Measurements from ENCODE around the gene BMP6.

The BMP6 gene

DNA sequence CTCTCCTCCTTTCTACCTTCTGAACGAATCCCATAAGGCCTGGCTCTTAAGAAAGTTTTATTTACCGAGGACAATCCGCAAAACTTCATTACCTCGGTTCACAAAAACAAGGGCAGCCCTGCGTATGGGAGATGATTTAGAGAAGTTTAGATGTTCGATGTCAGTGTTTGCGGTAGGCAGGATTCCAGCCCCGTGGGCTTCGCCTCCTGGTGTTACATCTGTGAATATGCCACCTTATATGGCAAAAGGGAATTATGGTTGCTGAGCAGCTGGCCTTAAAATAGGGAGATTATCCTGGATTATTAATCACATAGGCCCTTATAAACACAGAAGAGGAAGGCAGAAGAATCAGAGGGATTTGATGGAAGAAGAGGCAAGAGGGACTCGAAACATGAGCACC lies 21.1 kb downstream of the BMP6 start:
- no peak for DNase-seq

DNA sequence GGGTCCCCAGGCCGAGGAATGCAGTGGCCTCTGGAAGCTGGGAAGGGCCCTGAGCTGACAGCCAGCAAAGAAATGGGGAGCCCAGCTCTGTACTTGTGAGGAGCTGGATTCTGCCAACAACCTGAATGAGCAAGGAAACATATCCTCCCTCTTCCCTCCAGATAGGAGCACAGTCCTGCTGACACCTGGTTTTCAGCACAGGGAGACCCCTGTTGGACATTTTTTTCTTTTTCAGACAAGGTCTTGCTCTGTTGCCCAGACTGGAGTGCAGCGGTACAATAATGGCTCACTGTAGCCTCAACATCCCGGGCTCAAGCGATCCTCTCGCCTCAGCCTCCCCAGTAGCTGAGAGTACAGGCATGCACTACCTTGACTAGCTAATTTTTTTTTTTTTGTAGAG lies 21.5 kb downstream of the BMP6 start:
- DNase-seq, result no peak

- no peak for DNase-seq
These were observed 22.1 kb downstream of the BMP6 start for GRCh38 chr6:7747901-7748504.

DNA sequence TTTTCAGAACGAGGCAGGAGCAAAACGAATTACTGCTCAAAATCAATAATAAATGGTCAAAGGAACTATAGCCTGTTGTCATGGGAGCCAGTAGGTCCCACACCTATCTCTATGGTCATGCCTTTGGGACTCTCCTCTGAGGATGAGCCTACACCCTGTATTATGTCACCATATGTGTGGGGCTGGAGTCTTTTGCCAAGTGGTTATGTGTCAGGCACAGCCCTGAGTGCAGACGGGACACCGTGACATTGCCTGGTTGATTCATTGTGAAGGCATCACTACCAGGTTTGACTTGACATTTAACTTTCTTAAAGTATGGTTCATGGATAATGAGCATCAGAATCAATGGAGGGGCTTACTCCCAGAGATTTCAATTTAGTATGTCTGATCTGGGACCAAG lies 23.6 kb downstream of the BMP6 start:
- DNase-seq, result no peak

GRCh38 chr6:7750197-7750596 lies 24.3 kb downstream of the BMP6 start:
- DNase-seq, result no peak

- DNase-seq, result no peak
These were observed 32.6 kb downstream of the BMP6 start for GRCh38 chr6:7758456-7758855.

- DNase-seq, result no peak
These were observed 33.4 kb downstream of the BMP6 start for GRCh38 chr6:7759320-7759719.

GRCh38 chr6:7761051-7761450 lies 35.2 kb downstream of the BMP6 start:
- DNase-seq, result no peak

DNA sequence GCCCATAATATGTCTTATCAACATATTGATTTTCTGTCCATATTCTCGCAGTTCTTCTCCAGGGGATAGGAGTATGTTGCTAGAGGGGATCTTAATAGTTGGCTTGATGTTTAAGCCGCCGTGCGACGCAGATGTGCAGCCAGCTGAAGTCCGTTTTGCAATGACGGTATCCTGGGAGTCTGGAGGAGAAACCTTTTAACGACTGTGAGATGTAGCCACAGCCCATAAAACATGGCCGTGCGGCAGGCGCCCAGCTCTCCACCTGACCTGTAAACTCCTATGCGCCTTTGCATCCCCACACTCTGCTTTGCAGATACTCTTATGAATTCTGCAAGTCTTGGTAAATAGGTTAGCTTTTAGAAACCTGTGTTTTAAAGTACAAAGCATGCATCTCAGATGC lies 36.9 kb downstream of the BMP6 start:
- no peak for DNase-seq

DNA sequence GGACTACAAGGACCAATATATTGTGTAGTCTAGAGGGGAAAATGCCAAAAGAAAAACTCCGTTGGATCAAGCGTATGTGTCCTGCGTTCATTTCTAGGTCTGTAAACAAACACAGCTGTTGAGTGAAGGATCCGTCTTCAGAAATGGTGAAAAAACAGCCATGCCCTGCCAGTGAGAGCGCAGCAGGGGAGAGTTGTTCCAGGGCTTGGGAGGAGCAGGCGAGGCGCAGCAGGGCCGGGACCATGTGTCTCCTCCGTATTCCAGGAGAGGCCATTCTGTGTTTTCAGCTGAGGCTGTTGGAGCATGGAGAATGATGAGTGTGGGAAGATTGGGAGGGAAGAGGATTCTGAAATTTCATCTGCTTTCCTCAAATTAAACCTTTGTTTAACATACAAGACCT lies 38.0 kb downstream of the BMP6 start:
- DNase-seq, result no peak

DNA sequence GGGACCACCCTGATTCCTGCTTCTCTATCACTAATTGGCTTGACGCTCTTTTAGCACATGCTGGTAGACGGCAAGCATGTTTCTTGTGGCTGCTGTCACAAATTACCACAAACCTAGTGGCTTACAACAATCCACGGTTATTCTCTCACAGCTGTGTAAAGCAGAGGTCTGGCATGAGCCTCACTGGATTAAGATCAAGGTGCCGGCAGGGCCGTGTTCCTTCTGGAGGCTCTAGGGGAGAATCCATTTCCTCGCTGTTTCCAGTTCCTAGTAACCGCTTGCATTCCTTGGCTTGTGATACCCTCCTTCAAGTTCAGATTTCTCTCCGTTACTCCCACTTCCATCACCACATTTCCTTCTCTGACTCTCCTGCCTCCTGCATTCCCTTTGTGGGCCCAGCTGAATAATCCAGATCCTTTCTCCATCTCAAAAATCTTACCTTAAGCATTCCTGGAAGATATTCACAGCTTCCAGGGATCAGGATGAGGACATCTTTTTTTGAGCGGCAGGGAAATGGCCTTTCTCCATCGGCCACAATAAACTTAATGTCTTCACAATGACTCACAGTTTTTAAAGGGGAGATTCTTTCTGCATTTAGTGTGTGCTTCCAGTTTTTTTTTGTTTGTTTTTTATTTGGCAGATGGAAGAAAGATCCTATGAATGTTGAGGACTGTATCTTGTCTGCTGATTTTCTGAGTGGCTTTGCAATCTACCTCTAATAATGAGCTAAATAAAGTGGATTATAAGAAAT lies 39.9 kb downstream of the BMP6 start:
- no peak for DNase-seq

- DNase-seq, result no peak
These were observed 43.8 kb downstream of the BMP6 start for GRCh38 chr6:7769702-7770101.

DNA sequence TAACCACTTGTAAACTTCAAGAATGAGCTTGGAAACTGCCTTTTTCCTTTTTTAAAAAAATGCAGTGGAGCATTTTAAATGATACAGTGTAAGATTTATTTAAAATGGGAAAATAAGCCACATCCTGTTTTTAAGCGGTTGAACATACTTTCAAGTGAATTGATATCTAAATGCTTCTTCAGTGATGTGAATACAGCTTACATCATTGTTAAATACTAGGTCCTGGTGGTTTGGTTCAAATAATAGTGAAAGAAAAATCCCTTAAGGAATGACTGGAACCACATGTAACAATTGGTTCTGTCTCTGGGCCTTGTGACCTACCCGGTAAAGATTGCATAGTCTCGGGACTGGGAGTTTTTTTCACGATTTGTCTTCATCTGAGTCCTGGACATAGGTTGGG lies 44.2 kb downstream of the BMP6 start:
- no peak for DNase-seq

- no peak for DNase-seq
These were observed 44.7 kb downstream of the BMP6 start for GRCh38 chr6:7770601-7771000.

DNA sequence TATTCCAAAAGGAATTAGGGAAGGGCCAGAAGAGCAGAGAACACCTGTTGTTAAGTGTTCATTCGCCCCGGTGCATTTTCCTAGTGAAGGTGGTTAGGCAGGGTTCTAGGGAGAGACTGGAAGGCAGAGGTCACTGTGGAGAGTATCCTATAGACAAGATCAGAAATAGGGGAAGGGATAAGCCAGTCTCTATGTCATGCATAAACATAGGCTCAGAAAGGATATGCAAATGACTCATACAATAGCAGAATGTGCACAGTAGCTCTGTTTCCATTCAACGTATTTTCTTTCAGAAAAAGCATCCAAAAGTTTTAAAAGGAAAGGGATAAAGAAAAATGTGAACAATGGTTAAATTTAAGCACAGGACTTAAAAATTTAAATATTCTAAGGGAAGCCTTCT lies 47.4 kb downstream of the BMP6 start:
- DNase-seq, result no peak

DNA sequence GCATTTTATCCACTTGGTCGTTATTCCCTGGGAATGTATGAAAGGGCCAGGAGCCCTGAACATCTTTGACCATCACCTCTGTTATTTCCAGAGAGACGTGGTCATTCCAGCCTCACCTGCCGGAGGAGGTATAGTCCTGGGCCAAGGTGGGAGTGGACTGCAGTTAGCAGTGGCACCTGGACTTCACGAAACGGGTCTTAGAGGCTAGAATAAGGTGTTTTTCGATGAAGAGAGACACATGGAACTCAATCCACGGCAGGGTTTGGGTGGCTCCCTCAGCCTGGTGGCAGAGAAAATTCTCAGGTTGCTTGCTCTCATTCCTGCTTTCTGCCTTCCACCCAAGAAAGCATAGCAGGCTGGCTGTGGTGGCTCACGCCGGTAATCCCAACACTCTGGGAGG lies 48.0 kb downstream of the BMP6 start:
- no peak for DNase-seq

- DNase-seq, result no peak
These were observed 50.6 kb downstream of the BMP6 start for GRCh38 chr6:7776509-7776908.

DNA sequence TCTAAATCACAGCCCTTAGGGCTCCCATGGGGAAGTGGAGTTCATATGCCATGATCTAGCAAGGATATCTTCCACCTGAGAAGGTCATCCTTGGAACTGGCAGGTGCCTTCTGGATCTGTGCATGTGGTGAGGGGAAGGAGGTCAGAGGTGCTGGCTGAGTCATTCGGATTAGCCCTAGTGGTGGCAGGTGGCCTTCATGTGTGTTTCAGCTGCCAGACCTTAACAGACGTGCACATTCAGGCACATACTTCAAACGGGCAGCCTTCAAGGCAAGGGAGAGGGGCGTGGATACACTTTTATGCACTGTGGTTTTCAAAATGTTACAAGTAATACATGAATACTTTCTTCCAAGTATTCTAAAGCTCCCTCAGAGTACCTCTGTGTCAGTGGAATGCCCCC lies 51.2 kb downstream of the BMP6 start:
- DNase-seq, result no peak

- DNase-seq, result no peak
These were observed 55.3 kb downstream of the BMP6 start for GRCh38 chr6:7781240-7781639.

GRCh38 chr6:7784248-7784647 lies 58.3 kb downstream of the BMP6 start:
- no peak for DNase-seq

DNA sequence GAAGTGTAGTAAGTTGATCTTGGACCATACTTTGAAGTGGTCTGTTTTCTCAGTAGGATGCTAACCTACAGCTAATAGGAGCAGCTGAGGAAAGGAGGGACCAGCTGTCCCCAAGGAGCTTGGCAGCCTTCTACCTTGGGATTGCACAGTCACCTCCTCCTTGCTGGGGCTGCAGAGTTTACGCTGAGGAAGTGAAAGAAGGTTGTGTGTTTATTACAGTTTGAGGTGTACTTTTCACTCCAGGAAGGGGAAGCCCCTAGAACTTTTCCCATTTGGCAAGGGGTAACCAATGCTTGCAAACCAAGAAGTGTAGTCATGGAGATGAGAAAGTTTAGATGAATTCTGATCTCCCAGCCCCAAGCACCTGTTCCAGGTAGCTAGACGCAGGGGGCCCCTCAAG lies 58.8 kb downstream of the BMP6 start:
- DNase-seq, result no peak

DNA sequence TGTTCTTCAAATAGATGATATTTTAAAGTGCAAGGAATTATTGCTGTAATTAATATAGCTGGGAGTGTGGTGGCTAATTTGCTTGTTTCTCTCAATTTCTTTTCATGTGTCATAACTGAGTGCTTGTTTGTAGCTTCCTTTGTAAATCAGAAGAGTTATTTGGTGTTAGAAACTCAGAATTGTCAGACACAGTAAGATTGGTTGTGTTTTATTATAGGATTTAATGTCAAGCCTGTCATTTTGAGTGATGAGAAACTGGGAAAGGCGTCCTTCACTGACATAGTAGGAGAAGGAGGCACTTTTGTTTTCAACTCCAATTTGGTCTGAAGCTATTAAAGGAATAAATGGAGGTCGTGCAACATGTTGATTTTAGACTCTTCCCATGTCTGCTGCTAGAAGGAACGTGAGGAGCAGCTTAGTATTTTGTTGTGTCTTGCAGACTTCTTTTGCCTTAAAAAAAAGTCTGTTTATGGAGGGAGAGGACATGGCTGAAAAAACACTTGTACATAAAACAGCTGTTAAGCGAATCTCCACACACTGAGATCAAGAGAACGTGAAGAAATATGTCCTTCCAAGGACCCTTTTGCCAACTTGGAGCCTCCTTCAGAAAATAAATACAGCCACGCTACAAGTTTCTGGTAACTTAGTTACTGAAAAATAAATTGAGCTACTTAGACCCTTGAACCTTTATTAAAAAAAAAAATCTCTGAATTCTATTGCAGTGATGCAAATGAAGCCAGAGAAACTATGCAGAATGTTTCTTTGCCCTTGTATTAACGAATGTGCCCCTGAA lies 59.5 kb downstream of the BMP6 start:
- peak; percentile 31 for DNase-seq

DNA sequence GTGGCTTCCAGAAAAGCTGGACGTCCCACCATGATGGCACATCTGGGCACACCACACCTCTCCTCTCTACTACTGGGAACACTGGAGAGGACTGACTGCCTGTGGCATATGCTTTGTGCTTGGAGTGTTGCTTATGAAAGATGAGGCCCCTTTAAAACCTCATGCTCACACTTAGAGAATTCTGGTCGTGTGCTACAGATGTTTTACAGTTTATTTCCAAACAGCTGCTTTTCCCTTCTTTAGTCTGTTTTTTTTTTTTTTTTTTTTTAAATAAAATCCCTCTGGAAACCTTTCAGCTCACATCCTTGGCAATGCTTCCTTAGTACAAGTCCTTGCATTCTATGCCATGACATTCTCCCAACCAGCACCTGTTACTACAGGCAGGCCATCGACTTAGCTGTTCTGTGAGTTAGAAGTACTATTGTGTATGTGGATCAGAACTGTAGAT lies 60.3 kb downstream of the BMP6 start:
- DNase-seq, result no peak
